Astrocyte of the cerebellum (primary cell): Measurements from ENCODE around the gene TREH.
A peak's percentile ranks its signal among the peaks of the same experiment; 100 is the strongest.

ENCODE experiments used
- DNase-seq: peaks from one replicate; pipeline ENCODE4 v3.0.0-alpha.2; 2011; ENCODE audit warnings: low read depth
- H3K4me3 ChIP-seq: 2 replicates; pipeline ENCODE4 v1.5.1; 2011; ENCODE audit warnings: mild to moderate bottlenecking, low read depth, low read length, moderate library complexity
- CTCF ChIP-seq: IDR thresholded peaks from 2 replicates; pipeline ENCODE4 v1.5.1; 2012; ENCODE audit warnings: low read length, low read depth, moderate library complexity, mild to moderate bottlenecking; ENCODE audit errors: missing control alignments
- in situ Hi-C: cut with HindIII; loops from 2 replicates; pipeline ENCODE4 v1.10.0; 2017; ENCODE audit warnings: low sequenced_read_pairs

Gene TREH

GRCh38 chr11:118662401-118663271 lies 16.8 kb downstream of the TREH start:
- no peak overlapping the region for H3K4me3 ChIP-seq
- DNase-seq: no peak
- TF ChIP-seq CTCF: no peak
- in situ Hi-C loops: no loop called here

GRCh38 chr11:118661425-118662301 lies 17.8 kb downstream of the TREH start:
- no peak overlapping the region for H3K4me3 ChIP-seq
- TF ChIP-seq CTCF: no peak
- DNase-seq: no peak
- in situ Hi-C loops: no loop called here

- no peak for DNase-seq
- H3K4me3 ChIP-seq: no peak overlapping the region
- no peak for TF ChIP-seq CTCF
- in situ Hi-C loops: no loop called here
Measured at GRCh38 chr11:118660681-118661424, 18.6 kb downstream of the TREH start.

- no peak overlapping the region for H3K4me3 ChIP-seq
- in situ Hi-C loops: no loop called here
- DNase-seq: no peak
- TF ChIP-seq CTCF: no peak
Measured at GRCh38 chr11:118659953-118660680, 19.3 kb downstream of the TREH start.

- in situ Hi-C loops: no loop called here
- peak; percentile 97 for TF ChIP-seq CTCF
- no peak overlapping the region for H3K4me3 ChIP-seq
Measured at GRCh38 chr11:118659314-118659952, 20.0 kb downstream of the TREH start.

More at GRCh38 chr11:118659314-118659952, 20.0 kb downstream of the TREH start:
- DNase-seq: peak; percentile 35
